Measurements from ENCODE around the gene KIAA1549. TPM values are rescaled to one million over a fixed set of nuclear protein-coding genes. Genes with fewer than 3 reads are reported as not detected.

KIAA1549 gene
- total RNA-seq, 4 donors from 2014 or later: 0.83 to 2.1 (median 1.5) TPM

GRCh38 chr7:138892006-138892630, 89.1 kb downstream of the KIAA1549 start:
- DNase-seq (ENCODE audit: low spot score in 2 of 2): no peak
- peaks cover 2% of the 10 kb centered on the region for H3K36me3 ChIP-seq
- no peak overlapping the region for H3K4me3 ChIP-seq
- no peaks in the 10 kb centered on the region for H3K27me3 ChIP-seq
- TF ChIP-seq POLR2AphosphoS5 (IDR thresholded peaks at IDR 0.05): no peak
- no peak for TF ChIP-seq POLR2A (IDR thresholded peaks at IDR 0.05)
- TF ChIP-seq CTCF (IDR thresholded peaks at IDR 0.05): no peak
- TF ChIP-seq EP300 (IDR thresholded peaks at IDR 0.05): no peak
- H3K9me3 ChIP-seq: no peaks in the 10 kb centered on the region
- peaks cover 19% of the 10 kb centered on the region for H3K4me1 ChIP-seq
- no peak overlapping the region for H3K27ac ChIP-seq
- WGBS: 80% methylated on average over 3 of the region's 3 CpGs

GRCh38 chr7:138891446-138891810, 89.8 kb downstream of the KIAA1549 start:
- Histone ChIP-seq H3K36me3 (peaks cover 2% of the 10 kb centered on the region), H3K9me3 (no peaks in the 10 kb centered on the region), H3K4me3 (no peak overlapping the region), H3K4me1 (peaks cover 19% of the 10 kb centered on the region), H3K27ac (peak overlapping the region; percentile 7), H3K27me3 (no peaks in the 10 kb centered on the region)
- 61% methylated on average over 5 of the region's 5 CpGs for WGBS
- TF ChIP-seq CTCF (IDR thresholded peaks at IDR 0.05) (no peak), POLR2AphosphoS5 (IDR thresholded peaks at IDR 0.05) (no peak), EP300 (IDR thresholded peaks at IDR 0.05) (no peak), POLR2A (IDR thresholded peaks at IDR 0.05) (no peak)
- DNase-seq (ENCODE audit: low spot score in 2 of 2): no peak

- no peak for TF ChIP-seq EP300 (IDR thresholded peaks at IDR 0.05)
- no peak for TF ChIP-seq POLR2A (IDR thresholded peaks at IDR 0.05)
- Histone ChIP-seq H3K27me3 (no peaks in the 10 kb centered on the region), H3K4me1 (peaks cover 19% of the 10 kb centered on the region), H3K27ac (peak overlapping the region; percentile 7), H3K9me3 (no peaks in the 10 kb centered on the region), H3K4me3 (no peak overlapping the region), H3K36me3 (peaks cover 2% of the 10 kb centered on the region)
- WGBS: 51% methylated on average over 21 of the region's 21 CpGs
- DNase-seq (ENCODE audit: low spot score in 2 of 2): no peak
Observed at GRCh38 chr7:138890499-138891445, 90.4 kb downstream of the KIAA1549 start.

GRCh38 chr7:138889582-138890498, 91.3 kb downstream of the KIAA1549 start:
- DNase-seq (ENCODE audit: low spot score in 2 of 2): no peak
- Histone ChIP-seq H3K27me3 (no peaks in the 10 kb centered on the region), H3K9me3 (no peaks in the 10 kb centered on the region), H3K27ac (no peak overlapping the region), H3K4me3 (no peak overlapping the region), H3K36me3 (peaks cover 2% of the 10 kb centered on the region), H3K4me1 (peaks cover 19% of the 10 kb centered on the region)
- TF ChIP-seq POLR2AphosphoS5 (IDR thresholded peaks at IDR 0.05): no peak
- TF ChIP-seq POLR2A (IDR thresholded peaks at IDR 0.05): no peak
- no peak for TF ChIP-seq CTCF (IDR thresholded peaks at IDR 0.05)
- no peak for TF ChIP-seq EP300 (IDR thresholded peaks at IDR 0.05)
- 77% methylated on average over 12 of the region's 12 CpGs for WGBS

- no peaks in the 10 kb centered on the region for H3K36me3 ChIP-seq
- H3K27ac ChIP-seq: no peak overlapping the region
- DNase-seq (ENCODE audit: low spot score in 2 of 2): no peak
- no peaks in the 10 kb centered on the region for H3K9me3 ChIP-seq
- TF ChIP-seq CTCF (IDR thresholded peaks at IDR 0.05) (no peak), EP300 (IDR thresholded peaks at IDR 0.05) (no peak), POLR2AphosphoS5 (IDR thresholded peaks at IDR 0.05) (no peak), POLR2A (IDR thresholded peaks at IDR 0.05) (no peak)
- H3K27me3 ChIP-seq: no peaks in the 10 kb centered on the region
- no peak overlapping the region for H3K4me3 ChIP-seq
- WGBS: 83% methylated on average over 10 of the region's 10 CpGs
- peaks cover 19% of the 10 kb centered on the region for H3K4me1 ChIP-seq
Observed at GRCh38 chr7:138887872-138888656, 93.1 kb downstream of the KIAA1549 start.

Measured in suprapubic skin (tissue), 4 donors.